A204.1 (cell line): Measurements from ENCODE around the gene ARR3.
"Not testable (repeated sequence)": the region's sequence is repeated elsewhere in the genome, so short reads cannot be mapped to it uniquely, and the experiment has no call there.

Source experiments
- FAIRE-seq: peaks from 2 replicates; lab custom pipeline; 2012; peaks lifted over from hg19 to GRCh38; lab: Jason Lieb, UNC

ARR3 gene

GRCh38 chrX:70268034-70268433 is at the start of gene ARR3:
Gene ARR3 (plus strand): TSS chrX:70268334. CDS start chrX:70269386, 1,052 bp downstream.
- FAIRE-seq, result no peak

- FAIRE-seq, result no peak
Measured at GRCh38 chrX:70219938-70220764, 48.0 kb upstream of the ARR3 start.

GRCh38 chrX:70226048-70226447 is 42.1 kb upstream of the ARR3 start:
- FAIRE-seq, result no peak

- FAIRE-seq, result no peak
Measured at GRCh38 chrX:70226687-70227086, 41.4 kb upstream of the ARR3 start.

GRCh38 chrX:70231666-70232065 is 36.5 kb upstream of the ARR3 start:
- FAIRE-seq, result no peak

GRCh38 chrX:70234355-70234754 is 33.8 kb upstream of the ARR3 start, which contains the start of gene AWAT1:
Gene AWAT1 (plus strand): TSS chrX:70234655. CDS start chrX:70234696, 41 bp downstream.
- no peak for FAIRE-seq

GRCh38 chrX:70240751-70241150 is 27.4 kb upstream of the ARR3 start:
- no peak for FAIRE-seq

- FAIRE-seq, result no peak
Measured at GRCh38 chrX:70241501-70241900, 26.6 kb upstream of the ARR3 start.

GRCh38 chrX:70243601-70244000 is 24.5 kb upstream of the ARR3 start:
- not testable (repeated sequence) for FAIRE-seq

GRCh38 chrX:70244881-70245280 is 23.3 kb upstream of the ARR3 start:
- FAIRE-seq, result no peak

GRCh38 chrX:70247252-70247651 is 20.9 kb upstream of the ARR3 start:
- FAIRE-seq, result no peak

GRCh38 chrX:70252491-70252890 is 15.6 kb upstream of the ARR3 start:
- FAIRE-seq, result no peak

GRCh38 chrX:70253377-70254062 is 14.6 kb upstream of the ARR3 start:
- no peak for FAIRE-seq

GRCh38 chrX:70254063-70254400 is 14.1 kb upstream of the ARR3 start:
- no peak for FAIRE-seq

- no peak for FAIRE-seq
Measured at GRCh38 chrX:70254909-70255308, 13.2 kb upstream of the ARR3 start.

GRCh38 chrX:70255452-70255851 is 12.7 kb upstream of the ARR3 start:
- FAIRE-seq, result no peak

GRCh38 chrX:70257423-70258288 is 10.5 kb upstream of the ARR3 start:
- no peak for FAIRE-seq

- no peak for FAIRE-seq
Measured at GRCh38 chrX:70260104-70260503, 8.0 kb upstream of the ARR3 start, which contains the start of gene P2RY4. Gene P2RY4 (minus strand): TSS chrX:70260204. CDS start chrX:70259624, 580 bp downstream.

GRCh38 chrX:70262952-70263567 is 5.1 kb upstream of the ARR3 start:
- FAIRE-seq, result no peak

- FAIRE-seq, result no peak
Measured at GRCh38 chrX:70264784-70265183, 3.4 kb upstream of the ARR3 start.

GRCh38 chrX:70274029-70274428 is 5.9 kb downstream of the ARR3 start:
- FAIRE-seq, result not testable (repeated sequence)

- no peak for FAIRE-seq
Measured at GRCh38 chrX:70279081-70279480, 10.9 kb downstream of the ARR3 start.
